NCI-H748 (cell line): Measurements from ENCODE around the gene CGREF1.
"Not testable (repeated sequence)": the region's sequence is repeated elsewhere in the genome, so short reads cannot be mapped to it uniquely, and the experiment has no call there.

Experiments
- DNase-seq: peaks from one replicate; lab custom pipeline; 2025; ENCODE audit not compliant: unreplicated experiment; lab: John Stamatoyannopoulos, UW

Gene CGREF1

DNA sequence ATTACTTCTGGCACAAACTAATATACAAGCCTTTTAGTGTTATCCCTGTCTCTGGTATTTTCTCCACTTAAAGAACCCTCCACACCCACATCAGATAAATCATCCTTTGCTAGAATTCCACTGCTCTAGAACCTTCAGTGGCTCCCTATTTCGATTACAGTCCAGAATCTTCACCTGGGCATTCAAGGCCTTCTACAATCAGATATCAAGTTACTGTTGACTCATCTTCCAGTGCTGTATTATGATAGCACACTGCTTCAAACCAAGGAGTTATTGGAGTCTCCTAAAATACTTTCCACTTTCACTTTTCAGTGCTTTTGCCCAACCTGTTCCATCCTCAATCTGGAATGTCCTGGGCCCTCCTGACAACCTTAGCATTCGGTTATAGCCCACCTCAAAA lies 3.4 kb downstream of the CGREF1 start:
- no peak for DNase-seq

- DNase-seq: not testable (repeated sequence)
These were observed 7.4 kb downstream of the CGREF1 start for GRCh38 chr2:27111392-27112078.

- DNase-seq: not testable (repeated sequence)
These were observed 8.2 kb downstream of the CGREF1 start for GRCh38 chr2:27110603-27111352.

DNA sequence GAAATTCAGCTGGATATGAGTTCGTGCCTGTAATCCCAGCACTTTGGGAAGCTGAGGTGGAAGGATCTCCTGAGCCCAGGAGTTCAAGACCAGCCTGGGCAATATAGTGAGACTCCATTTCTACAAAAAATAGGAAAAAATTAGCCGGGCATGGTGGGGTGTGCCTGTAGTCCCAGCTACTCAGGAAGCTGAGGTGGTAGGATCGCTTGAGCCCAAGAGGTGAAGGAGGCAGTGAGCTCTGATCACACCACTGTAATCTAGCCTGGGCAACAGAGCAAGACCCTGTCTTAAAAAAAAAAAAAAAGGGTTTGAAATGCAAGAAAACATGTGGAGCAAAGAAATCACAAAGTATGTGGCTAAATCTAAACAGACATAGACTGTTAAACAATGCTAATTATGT lies 9.8 kb downstream of the CGREF1 start:
- no peak for DNase-seq

DNA sequence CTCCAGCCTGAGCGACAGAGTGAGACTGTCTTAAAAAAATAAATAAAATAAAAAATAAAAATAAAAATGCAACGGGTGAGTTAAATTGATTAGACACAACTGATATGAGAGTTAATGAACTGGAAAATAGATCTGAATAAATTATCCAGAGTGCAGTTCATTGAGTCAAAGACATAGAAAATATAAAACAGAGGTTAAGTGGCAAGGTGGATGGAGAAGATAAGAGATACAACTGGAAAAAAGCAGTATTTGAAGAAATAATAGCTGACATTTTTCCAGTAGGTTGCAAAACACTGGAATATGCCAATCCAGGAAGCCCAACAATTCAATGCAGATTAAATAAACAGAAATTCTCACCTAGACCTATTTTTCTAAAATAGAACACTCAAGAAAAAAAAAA lies 10.7 kb downstream of the CGREF1 start:
- no peak for DNase-seq

DNA sequence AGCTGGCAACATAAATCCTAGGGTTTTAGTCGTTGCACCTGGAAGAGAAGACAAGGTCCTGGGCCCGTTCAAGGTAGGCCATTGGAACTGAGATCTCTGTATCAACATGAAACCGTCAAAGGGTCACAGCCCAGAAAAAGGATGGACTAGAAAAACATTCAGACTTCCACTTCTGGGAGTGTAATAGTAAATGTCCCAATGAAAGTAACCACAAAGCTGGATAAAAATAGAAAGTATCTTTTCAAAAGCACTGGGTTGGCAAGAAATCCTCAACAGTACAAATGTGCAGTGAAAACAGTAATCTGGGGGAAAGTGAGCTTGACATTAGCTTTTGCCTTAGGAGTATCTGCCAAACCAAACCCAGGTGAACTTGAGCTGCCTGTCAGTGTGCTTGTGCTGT lies 12.9 kb downstream of the CGREF1 start:
- DNase-seq: no peak

DNA sequence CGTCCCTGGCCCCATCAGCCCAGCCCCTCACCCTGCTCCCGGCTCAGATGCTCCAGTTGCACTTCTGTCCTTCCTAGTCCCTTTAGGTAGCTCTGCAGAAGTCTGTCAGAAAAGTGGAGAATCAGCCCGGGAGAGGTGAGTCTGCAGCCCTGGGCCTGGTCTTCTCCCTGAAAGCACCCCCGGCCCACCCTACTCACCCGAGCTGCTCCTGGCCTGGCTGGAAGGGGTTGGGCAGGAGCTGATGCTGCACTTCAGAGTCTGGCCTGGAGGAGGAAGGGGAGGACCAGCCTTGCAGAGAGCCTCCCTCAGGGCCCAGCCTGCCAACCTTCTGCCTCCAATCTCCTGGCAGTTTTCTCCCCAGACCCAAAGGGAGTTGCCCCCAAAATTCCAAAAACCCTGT lies 16.6 kb downstream of the CGREF1 start:
- no peak for DNase-seq

DNA sequence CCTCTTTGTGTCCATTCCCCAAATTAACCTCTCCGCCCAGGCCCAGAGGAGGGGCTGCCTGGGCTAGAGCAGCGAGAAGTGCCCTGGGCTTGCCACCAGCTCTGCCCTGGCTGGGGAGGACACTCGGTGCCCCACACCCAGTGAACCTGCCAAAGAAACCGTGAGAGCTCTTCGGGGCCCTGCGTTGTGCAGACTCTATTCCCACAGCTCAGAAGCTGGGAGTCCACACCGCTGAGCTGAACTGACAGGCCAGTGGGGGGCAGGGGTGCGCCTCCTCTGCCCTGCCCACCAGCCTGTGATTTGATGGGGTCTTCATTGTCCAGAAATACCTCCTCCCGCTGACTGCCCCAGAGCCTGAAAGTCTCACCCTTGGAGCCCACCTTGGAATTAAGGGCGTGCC lies 18.9 kb downstream of the CGREF1 start:
- no peak for DNase-seq

GRCh38 chr2:27099334-27099955 lies 19.5 kb downstream of the CGREF1 start:
- no peak for DNase-seq

- DNase-seq: no peak
These were observed 21.6 kb downstream of the CGREF1 start for GRCh38 chr2:27097341-27097740.

DNA sequence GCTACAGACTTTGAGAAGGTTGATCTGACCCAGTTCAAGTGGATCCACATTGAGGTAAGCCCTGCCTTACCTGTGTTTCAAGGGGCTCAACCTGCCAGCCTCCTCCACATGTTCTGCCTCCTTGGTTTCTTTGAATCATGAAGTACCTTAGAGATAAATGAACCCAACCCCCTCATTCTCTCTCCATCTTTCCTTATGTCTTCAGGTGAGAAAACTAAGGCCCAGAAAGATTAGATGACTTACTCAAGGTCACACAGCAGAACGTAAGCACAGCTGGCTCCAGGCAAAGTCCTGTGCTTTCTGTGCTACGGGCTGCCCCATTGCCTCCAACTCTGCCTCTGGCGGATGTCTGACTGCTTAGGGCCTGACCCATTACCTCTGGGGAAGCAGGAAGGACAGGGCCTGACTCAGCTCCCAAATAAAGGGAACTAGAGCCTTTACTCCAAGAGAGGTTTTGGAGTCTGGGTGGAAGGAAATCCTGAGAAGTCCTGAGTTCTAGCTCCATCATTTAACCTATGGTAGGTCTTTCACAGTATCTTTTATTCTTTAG lies 22.1 kb downstream of the CGREF1 start:
- DNase-seq: no peak

- DNase-seq: peak; percentile 52
These were observed 22.9 kb downstream of the CGREF1 start for GRCh38 chr2:27095745-27096651.

DNA sequence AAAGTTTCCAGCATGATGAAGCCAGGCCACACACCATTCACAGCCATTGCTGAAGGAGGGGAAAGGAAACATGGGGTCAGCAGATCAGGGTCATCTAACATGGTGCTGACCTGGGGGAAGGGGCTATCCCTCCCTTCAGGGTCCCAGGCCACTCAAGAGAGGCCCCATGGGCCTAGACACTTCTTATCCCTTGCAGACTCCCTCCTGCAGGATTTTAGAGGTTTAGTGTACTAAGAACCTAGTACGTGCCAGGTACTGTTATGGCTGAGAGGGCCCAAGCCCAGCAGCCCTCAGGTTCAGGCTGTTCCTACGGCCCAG lies 23.5 kb downstream of the CGREF1 start:
- no peak for DNase-seq

- DNase-seq: no peak
These were observed 24.5 kb downstream of the CGREF1 start for GRCh38 chr2:27094353-27094984.

GRCh38 chr2:27093430-27094352 lies 25.2 kb downstream of the CGREF1 start:
- no peak for DNase-seq

GRCh38 chr2:27092696-27093429 lies 26.1 kb downstream of the CGREF1 start:
- DNase-seq: no peak

- no peak for DNase-seq
These were observed 26.9 kb downstream of the CGREF1 start for GRCh38 chr2:27091746-27092695.
